Cardiac fibroblast (primary cell): Measurements from ENCODE around the gene GID4.

ENCODE experiments used
- DNase-seq, 2 donors: peaks; one replicate each; pipeline versions ENCODE4 v3.0.0 to v3.0.0-alpha.2; 2010; ENCODE audit warnings: low read depth in 2 of 2
- H3K4me3 ChIP-seq, 2 donors: replicated peaks in 1 of 2; 1 replicate in 1 of 2; 2 replicates in 1 of 2; pipeline ENCODE4 v1.5.1; 2011; ENCODE audit warnings: low read depth in 2 of 2, low read length in 2 of 2, mild to moderate bottlenecking in 2 of 2, moderate library complexity in 1 of 2
- TF ChIP-seq, protein P1 (sequence below): IDR thresholded peaks from one replicate; pipeline ENCODE4 v1.5.1; 2011; ENCODE audit warnings: low read depth, mild to moderate bottlenecking, low read length, inconsistent platforms

GID4 gene

DNA sequence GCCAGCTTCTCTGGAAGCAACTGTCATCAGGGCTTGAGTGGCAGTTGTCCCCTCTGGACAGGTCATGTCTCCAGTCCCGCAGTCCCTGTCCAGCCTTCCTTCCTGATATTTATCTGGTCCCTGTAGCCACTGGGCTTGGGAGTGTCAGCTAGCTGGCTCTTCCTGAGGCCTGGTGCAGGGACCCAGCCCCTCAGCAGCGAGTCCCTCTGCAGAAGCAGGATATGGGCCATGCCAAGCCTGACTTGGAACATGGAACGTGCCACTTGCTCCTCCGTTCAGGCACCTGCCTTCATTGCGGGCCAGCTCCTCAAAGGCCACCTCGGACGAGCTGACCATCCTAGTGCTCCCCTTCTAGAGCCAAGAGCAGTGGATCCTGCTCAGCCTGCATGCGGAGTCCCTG lies 40.3 kb upstream of the GID4 start:
- no peak for DNase-seq
- TF ChIP-seq, protein P1, sequence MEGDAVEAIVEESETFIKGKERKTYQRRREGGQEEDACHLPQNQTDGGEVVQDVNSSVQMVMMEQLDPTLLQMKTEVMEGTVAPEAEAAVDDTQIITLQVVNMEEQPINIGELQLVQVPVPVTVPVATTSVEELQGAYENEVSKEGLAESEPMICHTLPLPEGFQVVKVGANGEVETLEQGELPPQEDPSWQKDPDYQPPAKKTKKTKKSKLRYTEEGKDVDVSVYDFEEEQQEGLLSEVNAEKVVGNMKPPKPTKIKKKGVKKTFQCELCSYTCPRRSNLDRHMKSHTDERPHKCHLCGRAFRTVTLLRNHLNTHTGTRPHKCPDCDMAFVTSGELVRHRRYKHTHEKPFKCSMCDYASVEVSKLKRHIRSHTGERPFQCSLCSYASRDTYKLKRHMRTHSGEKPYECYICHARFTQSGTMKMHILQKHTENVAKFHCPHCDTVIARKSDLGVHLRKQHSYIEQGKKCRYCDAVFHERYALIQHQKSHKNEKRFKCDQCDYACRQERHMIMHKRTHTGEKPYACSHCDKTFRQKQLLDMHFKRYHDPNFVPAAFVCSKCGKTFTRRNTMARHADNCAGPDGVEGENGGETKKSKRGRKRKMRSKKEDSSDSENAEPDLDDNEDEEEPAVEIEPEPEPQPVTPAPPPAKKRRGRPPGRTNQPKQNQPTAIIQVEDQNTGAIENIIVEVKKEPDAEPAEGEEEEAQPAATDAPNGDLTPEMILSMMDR = no peak
- no peak overlapping the region for H3K4me3 ChIP-seq

DNA sequence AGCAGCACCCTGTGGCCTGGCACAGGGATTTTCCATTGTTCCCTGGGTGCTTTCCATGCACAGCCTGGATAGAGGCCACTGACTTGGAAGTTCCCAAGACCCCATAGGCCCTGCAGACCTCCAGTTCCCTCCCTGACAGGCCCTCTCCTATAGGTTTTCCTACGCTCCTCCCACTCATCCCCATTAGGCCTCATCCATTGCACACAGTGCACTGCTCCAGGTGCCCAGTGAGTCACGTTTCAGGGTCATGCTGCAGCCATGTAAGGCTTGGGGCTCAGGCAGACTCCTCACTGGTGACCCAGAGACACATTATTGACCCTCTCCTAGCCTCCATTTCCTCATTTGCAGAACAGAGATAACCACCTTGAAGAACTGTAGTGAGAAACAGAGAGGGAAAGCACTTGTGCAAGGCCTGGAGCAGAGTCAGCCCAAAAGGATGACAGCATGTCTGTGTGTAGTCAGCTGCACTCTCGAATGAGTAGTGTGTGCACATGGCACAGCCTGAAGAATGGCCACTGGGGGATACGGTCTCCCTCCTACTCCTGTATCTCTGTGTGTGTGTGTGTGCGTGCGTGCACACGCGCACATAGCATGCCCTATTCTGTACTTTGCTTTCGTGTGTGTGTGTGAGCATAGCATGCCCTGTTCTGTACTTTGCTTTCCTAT lies 39.7 kb upstream of the GID4 start:
- DNase-seq = peak in 1 of 2 donors; percentile 32
- H3K4me3 ChIP-seq = no peak overlapping the region
- TF ChIP-seq, protein P1 = no peak

GRCh38 chr17:18000030-18000408 lies 39.2 kb upstream of the GID4 start:
- TF ChIP-seq, protein P1 = no peak
- no peak for DNase-seq

GRCh38 chr17:18002171-18002570 lies 37.0 kb upstream of the GID4 start:
- no peak overlapping the region for H3K4me3 ChIP-seq
- TF ChIP-seq, protein P1 = no peak
- DNase-seq = peak in 1 of 2 donors; percentile 43

More at GRCh38 chr17:18000030-18000408, 39.2 kb upstream of the GID4 start:
- H3K4me3 ChIP-seq = no peak overlapping the region

GRCh38 chr17:18004345-18004744 lies 34.9 kb upstream of the GID4 start:
- no peak for DNase-seq
- TF ChIP-seq, protein P1 = no peak
- H3K4me3 ChIP-seq = no peak overlapping the region

GRCh38 chr17:18004884-18005305 lies 34.3 kb upstream of the GID4 start:
- TF ChIP-seq, protein P1 = peak; percentile 43
- no peak overlapping the region for H3K4me3 ChIP-seq
- no peak for DNase-seq

DNA sequence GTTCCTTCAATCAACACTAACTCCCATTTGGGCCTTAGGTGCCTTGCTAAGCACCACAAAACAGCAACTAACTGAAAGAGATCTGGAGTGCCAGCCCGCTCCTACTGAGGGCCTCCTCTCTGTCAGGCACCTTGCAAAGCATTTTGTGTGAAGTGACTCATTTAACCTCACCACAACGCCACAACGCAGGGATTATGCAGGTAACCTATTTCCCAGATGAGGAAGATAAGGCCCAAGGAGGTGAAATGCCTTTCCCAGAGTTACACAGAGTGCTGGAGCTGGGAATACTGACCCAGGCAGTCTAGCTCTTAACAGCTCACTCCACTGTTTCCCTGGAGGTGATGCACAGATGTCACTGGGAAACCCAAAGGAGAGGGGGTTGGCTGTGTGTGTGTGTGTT lies 33.7 kb upstream of the GID4 start:
- no peak for DNase-seq
- H3K4me3 ChIP-seq = no peak overlapping the region
- TF ChIP-seq, protein P1 = no peak
